Neural crest cell (in vitro differentiated cells): Measurements from ENCODE around the gene CAST. TPM values are rescaled to one million over a fixed set of nuclear protein-coding genes. Genes with fewer than 3 reads are reported as not detected.

ENCODE experiments used
- DNase-seq: peaks from one replicate; pipeline ENCODE4 v3.0.0; 2021; ENCODE audit warnings: low read depth, mixed read lengths, low spot score
- H3K27ac Mint-ChIP-seq: one replicate; pipeline ENCODE4 v1.8.0; 2021; ENCODE audit warnings: mild to moderate bottlenecking, mixed read lengths; ENCODE audit not compliant: unreplicated experiment
- H3K27me3 Mint-ChIP-seq: 2 replicates; pipeline ENCODE4 v1.8.0; 2021; ENCODE audit warnings: low read depth, mild to moderate bottlenecking, mixed read lengths
- H3K36me3 Mint-ChIP-seq: 2 replicates; pipeline ENCODE4 v1.8.0; 2021; ENCODE audit warnings: low read depth, mild to moderate bottlenecking, mixed read lengths
- H3K4me1 Mint-ChIP-seq: 2 replicates; pipeline ENCODE4 v1.8.0; 2021; ENCODE audit warnings: mixed read lengths
- H3K4me3 Mint-ChIP-seq: one replicate; pipeline ENCODE4 v1.8.0; 2021; ENCODE audit warnings: mild to moderate bottlenecking, mixed read lengths
- H3K9me3 Mint-ChIP-seq: 2 replicates; pipeline ENCODE4 v1.8.0; 2021; ENCODE audit warnings: mixed read lengths
- total RNA-seq: library from RNA; stranded (reverse); gene quantifications from 2 replicates; pipeline ENCODE4 v1.2.1, GENCODE V29; 2021
- TF ChIP-seq, protein P1 (sequence below): fragments of 200-600 bp; sonication (generic); conservative IDR thresholded peaks from 2 replicates; pipeline ENCODE4 v1.5.0; 2021; ENCODE audit warnings: antibody characterized with exemption, mild to moderate bottlenecking

Gene CAST
- total RNA-seq, 1 donor from 2014 or later, result 50.7 TPM

- peaks cover 9% of the 10 kb centered on the region for H3K4me1 Mint-ChIP-seq
- no peak overlapping the region for H3K27ac Mint-ChIP-seq
- TF ChIP-seq, protein P1, sequence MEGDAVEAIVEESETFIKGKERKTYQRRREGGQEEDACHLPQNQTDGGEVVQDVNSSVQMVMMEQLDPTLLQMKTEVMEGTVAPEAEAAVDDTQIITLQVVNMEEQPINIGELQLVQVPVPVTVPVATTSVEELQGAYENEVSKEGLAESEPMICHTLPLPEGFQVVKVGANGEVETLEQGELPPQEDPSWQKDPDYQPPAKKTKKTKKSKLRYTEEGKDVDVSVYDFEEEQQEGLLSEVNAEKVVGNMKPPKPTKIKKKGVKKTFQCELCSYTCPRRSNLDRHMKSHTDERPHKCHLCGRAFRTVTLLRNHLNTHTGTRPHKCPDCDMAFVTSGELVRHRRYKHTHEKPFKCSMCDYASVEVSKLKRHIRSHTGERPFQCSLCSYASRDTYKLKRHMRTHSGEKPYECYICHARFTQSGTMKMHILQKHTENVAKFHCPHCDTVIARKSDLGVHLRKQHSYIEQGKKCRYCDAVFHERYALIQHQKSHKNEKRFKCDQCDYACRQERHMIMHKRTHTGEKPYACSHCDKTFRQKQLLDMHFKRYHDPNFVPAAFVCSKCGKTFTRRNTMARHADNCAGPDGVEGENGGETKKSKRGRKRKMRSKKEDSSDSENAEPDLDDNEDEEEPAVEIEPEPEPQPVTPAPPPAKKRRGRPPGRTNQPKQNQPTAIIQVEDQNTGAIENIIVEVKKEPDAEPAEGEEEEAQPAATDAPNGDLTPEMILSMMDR, result no peak
- H3K9me3 Mint-ChIP-seq, result no peaks in the 10 kb centered on the region
- no peaks in the 10 kb centered on the region for H3K27me3 Mint-ChIP-seq
- no peak for DNase-seq
- H3K4me3 Mint-ChIP-seq, result no peak overlapping the region
- H3K36me3 Mint-ChIP-seq, result no peaks in the 10 kb centered on the region
Observed at GRCh38 chr5:96709152-96709821, 47.1 kb downstream of the CAST start.

- Mint-ChIP-seq H3K9me3 (no peaks in the 10 kb centered on the region), H3K4me3 (no peak overlapping the region), H3K27me3 (no peaks in the 10 kb centered on the region), H3K36me3 (no peaks in the 10 kb centered on the region), H3K4me1 (peaks cover 18% of the 10 kb centered on the region), H3K27ac (no peak overlapping the region)
- TF ChIP-seq, protein P1, result no peak
- no peak for DNase-seq
Observed at GRCh38 chr5:96712100-96712746, 50.0 kb downstream of the CAST start.

DNA sequence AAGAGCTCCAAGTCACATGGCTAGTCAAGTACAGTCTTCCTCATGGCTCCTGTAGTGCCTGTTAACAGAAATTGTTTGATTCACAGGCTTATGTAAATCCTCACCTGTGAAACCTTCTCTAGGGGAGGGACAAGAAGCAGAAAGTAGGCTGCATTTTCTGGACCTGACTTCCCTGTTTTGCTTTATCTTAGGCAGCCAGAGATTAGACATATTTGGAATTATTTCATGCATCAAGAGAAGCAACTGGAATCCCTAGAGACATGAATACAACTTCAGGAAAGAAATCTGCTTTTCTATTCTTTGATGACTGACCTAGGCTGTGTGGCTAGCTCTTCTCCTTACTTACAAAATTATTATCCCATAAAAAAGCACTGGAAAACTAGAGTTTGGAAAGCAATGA, 52.3 kb downstream of the CAST start:
- no peak for DNase-seq
- TF ChIP-seq, protein P1, result no peak
- H3K27ac Mint-ChIP-seq, result peak overlapping the region; percentile 47
- no peaks in the 10 kb centered on the region for H3K36me3 Mint-ChIP-seq
- no peaks in the 10 kb centered on the region for H3K9me3 Mint-ChIP-seq
- H3K27me3 Mint-ChIP-seq, result no peaks in the 10 kb centered on the region
- H3K4me3 Mint-ChIP-seq, result no peak overlapping the region
- H3K4me1 Mint-ChIP-seq, result peaks cover 18% of the 10 kb centered on the region

GRCh38 chr5:96714951-96715451, 52.8 kb downstream of the CAST start:
- Mint-ChIP-seq H3K27ac (peak overlapping the region; percentile 47), H3K4me3 (no peak overlapping the region), H3K27me3 (no peaks in the 10 kb centered on the region), H3K36me3 (no peaks in the 10 kb centered on the region), H3K9me3 (no peaks in the 10 kb centered on the region), H3K4me1 (peaks cover 18% of the 10 kb centered on the region)
- TF ChIP-seq, protein P1, result no peak
- DNase-seq, result no peak

DNA sequence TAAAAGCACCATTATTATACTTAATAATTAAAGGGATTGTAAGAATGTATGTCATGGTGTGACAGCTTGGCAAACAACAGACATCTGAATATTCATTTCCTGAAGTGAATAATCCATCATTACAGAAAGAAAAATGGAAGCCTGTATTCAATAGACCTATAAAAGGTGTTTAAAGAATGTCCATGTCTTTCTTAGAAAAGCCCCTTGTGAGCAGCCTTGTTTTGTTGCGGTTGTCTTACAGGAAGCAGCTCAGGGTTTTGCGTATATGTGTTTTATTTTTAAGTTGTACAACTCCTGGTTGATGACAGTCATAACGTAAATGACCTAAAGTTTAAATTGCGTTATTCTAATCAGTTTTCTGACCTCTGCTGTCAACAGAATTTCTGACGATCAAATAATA, 53.8 kb downstream of the CAST start:
- Mint-ChIP-seq H3K4me3 (no peak overlapping the region), H3K27me3 (no peaks in the 10 kb centered on the region), H3K4me1 (peaks cover 16% of the 10 kb centered on the region), H3K36me3 (no peaks in the 10 kb centered on the region), H3K27ac (no peak overlapping the region), H3K9me3 (no peaks in the 10 kb centered on the region)
- TF ChIP-seq, protein P1, result no peak
- no peak for DNase-seq
